Chondrocyte (in vitro differentiated cells): ENCODE measurements around the gene PERM1. TPM values are rescaled to one million over a fixed set of nuclear protein-coding genes. Genes with fewer than 3 reads are reported as not detected.

ENCODE experiments used
- DNase-seq: peaks from one replicate; pipeline ENCODE4 v3.0.0; 2021; ENCODE audit warnings: mixed read lengths, low spot score
- H3K27ac Mint-ChIP-seq: one replicate; pipeline ENCODE4 v1.8.0; 2021; ENCODE audit warnings: mild to moderate bottlenecking, moderate library complexity, mixed read lengths; ENCODE audit not compliant: unreplicated experiment
- H3K27me3 Mint-ChIP-seq: 2 replicates; pipeline ENCODE4 v1.8.0; 2021; ENCODE audit warnings: low read depth, mixed read lengths
- H3K36me3 Mint-ChIP-seq: 2 replicates; pipeline ENCODE4 v1.8.0; 2021; ENCODE audit warnings: low read depth, mixed read lengths
- H3K4me1 Mint-ChIP-seq: 2 replicates; pipeline ENCODE4 v1.8.0; 2021; ENCODE audit warnings: low read depth, mild to moderate bottlenecking, mixed read lengths
- H3K4me3 Mint-ChIP-seq: one replicate; pipeline ENCODE4 v1.8.0; 2021; ENCODE audit warnings: mild to moderate bottlenecking, moderate library complexity, mixed read lengths; ENCODE audit not compliant: unreplicated experiment
- H3K9me3 Mint-ChIP-seq: 2 replicates; pipeline ENCODE4 v1.8.0; 2021; ENCODE audit warnings: low read depth, mixed read lengths
- total RNA-seq: library from RNA; stranded (reverse); gene quantifications from 3 replicates; pipeline ENCODE4 v1.2.1, GENCODE V29; 2021
- TF ChIP-seq, protein P1 (sequence below): fragments of 200-600 bp; sonication (generic); IDR thresholded peaks from 2 replicates; pipeline ENCODE4 v1.5.0; 2021; ENCODE audit warnings: antibody characterized with exemption, mild to moderate bottlenecking, moderate library complexity

Gene PERM1
- total RNA-seq, 1 donor from 2014 or later, result 0.37 TPM

DNA sequence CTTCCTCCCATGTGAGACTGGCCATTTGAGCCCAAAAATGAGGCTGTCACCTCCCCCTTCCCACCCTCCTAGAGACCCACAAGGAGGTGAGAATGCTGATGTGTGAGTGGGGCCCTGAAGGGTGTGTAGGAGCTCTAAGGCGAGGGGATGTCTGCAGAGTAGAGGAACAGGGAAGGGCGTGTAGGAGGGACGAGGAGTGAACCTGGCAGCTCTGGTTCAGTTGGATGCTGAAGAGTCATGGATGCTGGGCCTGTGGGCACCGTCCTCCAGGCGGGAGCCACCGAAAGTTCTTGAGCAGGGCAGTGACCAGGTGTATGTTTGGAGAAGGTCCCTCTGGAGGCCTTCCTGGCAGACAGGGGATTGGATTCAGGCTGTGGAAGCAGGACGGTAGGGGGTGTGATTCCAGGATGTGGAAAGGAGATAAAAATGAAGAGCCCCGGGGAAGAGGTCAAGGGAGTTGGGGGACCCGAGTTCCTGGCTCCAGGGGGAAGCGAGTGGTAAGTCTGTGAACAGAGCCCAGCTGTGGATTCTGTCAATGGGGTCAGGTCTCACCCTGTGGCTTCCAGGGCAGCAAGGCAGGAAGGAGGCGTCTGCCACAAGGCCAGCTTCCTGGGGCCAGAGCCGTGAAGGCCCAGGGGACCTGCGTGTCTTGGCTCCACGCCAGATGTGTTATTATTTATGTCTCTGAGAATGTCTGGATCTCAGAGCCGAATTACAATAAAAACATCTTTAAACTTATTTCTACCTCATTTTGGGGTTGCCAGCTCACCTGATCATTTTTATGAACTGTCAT is 50.3 kb downstream of the PERM1 start:
- H3K36me3 Mint-ChIP-seq, result no peaks in the 10 kb centered on the region
- H3K4me1 Mint-ChIP-seq, result peaks cover 12% of the 10 kb centered on the region
- no peaks in the 10 kb centered on the region for H3K9me3 Mint-ChIP-seq
- no peak overlapping the region for H3K27ac Mint-ChIP-seq
- no peak for DNase-seq
- H3K27me3 Mint-ChIP-seq, result no peaks in the 10 kb centered on the region
- TF ChIP-seq, protein P1, sequence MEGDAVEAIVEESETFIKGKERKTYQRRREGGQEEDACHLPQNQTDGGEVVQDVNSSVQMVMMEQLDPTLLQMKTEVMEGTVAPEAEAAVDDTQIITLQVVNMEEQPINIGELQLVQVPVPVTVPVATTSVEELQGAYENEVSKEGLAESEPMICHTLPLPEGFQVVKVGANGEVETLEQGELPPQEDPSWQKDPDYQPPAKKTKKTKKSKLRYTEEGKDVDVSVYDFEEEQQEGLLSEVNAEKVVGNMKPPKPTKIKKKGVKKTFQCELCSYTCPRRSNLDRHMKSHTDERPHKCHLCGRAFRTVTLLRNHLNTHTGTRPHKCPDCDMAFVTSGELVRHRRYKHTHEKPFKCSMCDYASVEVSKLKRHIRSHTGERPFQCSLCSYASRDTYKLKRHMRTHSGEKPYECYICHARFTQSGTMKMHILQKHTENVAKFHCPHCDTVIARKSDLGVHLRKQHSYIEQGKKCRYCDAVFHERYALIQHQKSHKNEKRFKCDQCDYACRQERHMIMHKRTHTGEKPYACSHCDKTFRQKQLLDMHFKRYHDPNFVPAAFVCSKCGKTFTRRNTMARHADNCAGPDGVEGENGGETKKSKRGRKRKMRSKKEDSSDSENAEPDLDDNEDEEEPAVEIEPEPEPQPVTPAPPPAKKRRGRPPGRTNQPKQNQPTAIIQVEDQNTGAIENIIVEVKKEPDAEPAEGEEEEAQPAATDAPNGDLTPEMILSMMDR, result no peak
- no peak overlapping the region for H3K4me3 Mint-ChIP-seq

DNA sequence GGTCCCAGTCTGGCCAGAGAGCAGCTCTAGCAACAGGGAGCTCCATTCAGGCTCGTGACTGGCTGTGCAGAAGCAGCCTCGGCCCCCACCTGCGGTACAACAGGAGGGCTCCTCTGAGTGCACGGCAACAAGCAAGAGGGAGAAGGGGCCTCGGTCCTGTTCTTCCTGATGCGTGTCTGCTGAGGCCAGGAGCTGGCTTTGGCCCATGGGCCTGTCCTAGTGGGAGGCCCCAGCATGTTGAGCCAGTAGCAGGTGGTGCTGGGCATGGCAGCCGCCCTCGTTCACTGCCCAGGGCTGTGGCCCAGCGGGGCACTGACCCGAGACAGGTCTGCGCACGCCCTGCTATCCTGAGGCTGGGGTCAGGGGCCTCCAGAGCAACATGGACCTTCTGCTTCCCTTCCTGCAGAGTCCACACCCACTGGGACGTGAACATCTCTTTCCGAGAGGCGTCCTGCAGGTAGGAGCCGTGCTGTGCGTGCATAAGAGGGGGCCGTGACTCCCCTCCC is 51.2 kb downstream of the PERM1 start:
- Mint-ChIP-seq H3K4me1 (peaks cover 14% of the 10 kb centered on the region), H3K36me3 (no peaks in the 10 kb centered on the region), H3K27ac (no peak overlapping the region), H3K4me3 (no peak overlapping the region), H3K9me3 (no peaks in the 10 kb centered on the region), H3K27me3 (no peaks in the 10 kb centered on the region)
- TF ChIP-seq, protein P1, result no peak
- DNase-seq, result no peak

DNA sequence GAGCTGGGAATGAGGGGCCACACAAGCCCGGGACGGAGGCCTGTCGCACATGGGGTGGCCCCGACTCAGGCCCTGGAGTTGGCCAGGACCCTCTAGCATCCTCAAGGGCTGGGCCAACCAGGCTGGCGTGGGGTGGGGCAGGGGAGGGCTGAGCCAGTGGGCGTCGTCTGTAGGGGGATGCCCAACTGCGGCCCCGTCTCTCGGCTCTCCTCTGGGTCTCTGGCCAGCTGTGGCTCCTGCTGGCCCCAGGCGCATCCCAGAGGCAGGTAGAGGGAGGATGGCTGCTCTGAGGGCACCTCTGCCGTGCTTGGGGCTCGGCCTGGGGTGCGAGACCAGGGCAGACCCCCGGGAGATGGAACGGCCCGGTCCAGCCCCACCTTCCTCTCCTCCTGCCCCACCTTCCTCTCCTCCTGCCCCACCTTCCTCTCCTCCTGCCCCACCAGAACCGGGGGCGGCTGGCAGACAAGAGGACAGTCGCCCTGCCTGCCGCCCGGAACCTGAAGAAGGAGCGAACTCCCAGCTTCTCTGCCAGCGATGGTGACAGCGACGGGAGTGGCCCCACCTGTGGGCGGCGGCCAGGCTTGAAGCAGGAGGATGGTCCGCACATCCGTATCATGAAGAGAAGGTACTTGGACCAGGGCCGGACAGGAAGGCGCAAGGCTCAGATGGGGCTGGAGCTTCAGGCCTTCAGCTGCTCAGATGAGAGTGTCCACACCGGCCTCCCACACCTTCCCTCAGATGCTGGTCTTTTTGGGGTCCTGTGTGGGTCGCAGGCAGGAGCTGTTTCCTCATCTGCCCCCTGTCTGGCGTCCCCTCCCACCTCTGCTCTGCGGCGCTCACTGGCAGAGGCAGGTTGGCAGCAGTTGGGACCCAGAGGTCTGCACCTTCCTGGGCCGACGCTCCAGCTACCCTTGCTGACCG is 51.9 kb downstream of the PERM1 start:
- no peaks in the 10 kb centered on the region for H3K9me3 Mint-ChIP-seq
- no peaks in the 10 kb centered on the region for H3K36me3 Mint-ChIP-seq
- H3K27me3 Mint-ChIP-seq, result no peaks in the 10 kb centered on the region
- no peak for DNase-seq
- no peak overlapping the region for H3K27ac Mint-ChIP-seq
- TF ChIP-seq, protein P1, result no peak
- H3K4me1 Mint-ChIP-seq, result peaks cover 10% of the 10 kb centered on the region
- H3K4me3 Mint-ChIP-seq, result no peak overlapping the region

DNA sequence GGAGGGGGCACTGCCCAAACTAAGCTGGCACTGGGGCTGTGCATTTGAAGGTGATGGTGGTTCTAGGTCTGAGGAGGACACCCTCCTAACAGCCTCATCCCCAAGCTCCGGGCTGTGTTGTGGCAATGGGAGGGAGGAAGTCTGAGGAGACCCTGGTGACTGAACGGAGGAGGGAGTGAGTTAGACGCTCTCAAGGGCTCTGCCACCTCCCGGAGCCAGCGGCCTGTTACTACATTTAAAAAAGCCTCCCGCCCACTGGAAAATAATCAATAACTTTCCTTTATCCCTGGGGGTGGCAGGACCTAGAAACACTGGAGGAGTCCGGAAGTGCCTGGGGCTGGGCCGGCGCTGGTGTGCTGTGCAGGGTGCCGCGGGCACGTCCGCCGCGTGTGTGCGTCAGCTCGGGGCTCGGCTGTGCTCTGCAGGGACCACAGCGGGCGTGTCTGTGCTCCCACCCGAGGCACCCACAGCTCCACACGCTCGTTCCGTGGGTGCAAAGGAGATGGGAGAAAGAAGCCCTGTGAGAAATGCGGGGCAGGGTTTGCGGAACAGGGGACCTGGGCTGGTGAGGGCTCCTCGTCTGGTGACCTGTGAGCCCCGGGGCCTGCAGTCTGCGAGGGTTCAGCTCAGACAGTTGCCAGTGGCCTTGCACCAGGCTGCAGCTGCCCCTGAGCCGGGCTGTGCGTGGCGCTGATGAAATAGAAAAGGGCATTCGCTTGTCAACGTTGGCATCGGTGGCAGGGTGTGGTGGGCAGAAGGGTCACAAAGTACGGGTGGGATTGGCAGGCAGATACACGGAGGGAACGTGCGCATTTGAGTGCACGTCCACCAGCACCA is 52.9 kb downstream of the PERM1 start:
- Mint-ChIP-seq H3K36me3 (no peaks in the 10 kb centered on the region), H3K9me3 (no peaks in the 10 kb centered on the region), H3K27me3 (no peaks in the 10 kb centered on the region), H3K4me3 (no peak overlapping the region), H3K4me1 (peaks cover 8% of the 10 kb centered on the region), H3K27ac (no peak overlapping the region)
- TF ChIP-seq, protein P1, result no peak
- DNase-seq, result no peak
